Measurements from ENCODE around the gene SYNGR2.
A peak's percentile ranks its signal among the peaks of the same experiment; 100 is the strongest.

SYNGR2 gene

DNA sequence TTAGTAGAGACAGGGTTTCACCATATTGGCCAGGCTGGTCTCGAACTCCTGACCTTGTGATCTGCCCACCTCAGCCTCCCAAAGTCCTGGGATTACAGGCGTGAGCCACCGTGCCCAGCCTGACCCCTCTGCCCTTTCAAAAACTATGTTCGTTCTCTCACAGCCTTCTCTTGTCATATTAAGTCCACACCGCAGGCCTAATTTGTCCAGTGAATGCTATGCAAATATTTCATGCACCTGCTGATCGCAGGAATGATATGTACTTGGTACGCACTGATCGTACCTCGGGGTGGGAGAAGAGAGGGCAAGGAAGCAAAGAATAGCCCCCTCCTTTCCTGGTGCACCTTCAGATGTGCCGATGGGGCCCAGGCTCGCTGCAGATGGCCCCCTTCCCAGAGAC lies 42.7 kb downstream of the SYNGR2 start:
- H3K36me3 Mint-ChIP-seq (ENCODE audit: low read depth) = peaks cover 12% of the 10 kb centered on the region
- H3K27me3 Mint-ChIP-seq (ENCODE audit: low read depth, poor library complexity) = peaks cover 16% of the 10 kb centered on the region
- H3K4me1 Mint-ChIP-seq = peaks cover 13% of the 10 kb centered on the region
- no peak overlapping the region for H3K4me3 Mint-ChIP-seq
- DNase-seq = no peak
- no peaks in the 10 kb centered on the region for H3K9me3 Mint-ChIP-seq
- no peak overlapping the region for H3K27ac Mint-ChIP-seq
- TF ChIP-seq, protein P1, sequence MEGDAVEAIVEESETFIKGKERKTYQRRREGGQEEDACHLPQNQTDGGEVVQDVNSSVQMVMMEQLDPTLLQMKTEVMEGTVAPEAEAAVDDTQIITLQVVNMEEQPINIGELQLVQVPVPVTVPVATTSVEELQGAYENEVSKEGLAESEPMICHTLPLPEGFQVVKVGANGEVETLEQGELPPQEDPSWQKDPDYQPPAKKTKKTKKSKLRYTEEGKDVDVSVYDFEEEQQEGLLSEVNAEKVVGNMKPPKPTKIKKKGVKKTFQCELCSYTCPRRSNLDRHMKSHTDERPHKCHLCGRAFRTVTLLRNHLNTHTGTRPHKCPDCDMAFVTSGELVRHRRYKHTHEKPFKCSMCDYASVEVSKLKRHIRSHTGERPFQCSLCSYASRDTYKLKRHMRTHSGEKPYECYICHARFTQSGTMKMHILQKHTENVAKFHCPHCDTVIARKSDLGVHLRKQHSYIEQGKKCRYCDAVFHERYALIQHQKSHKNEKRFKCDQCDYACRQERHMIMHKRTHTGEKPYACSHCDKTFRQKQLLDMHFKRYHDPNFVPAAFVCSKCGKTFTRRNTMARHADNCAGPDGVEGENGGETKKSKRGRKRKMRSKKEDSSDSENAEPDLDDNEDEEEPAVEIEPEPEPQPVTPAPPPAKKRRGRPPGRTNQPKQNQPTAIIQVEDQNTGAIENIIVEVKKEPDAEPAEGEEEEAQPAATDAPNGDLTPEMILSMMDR (IDR thresholded peaks at IDR 0.05) = no peak

DNA sequence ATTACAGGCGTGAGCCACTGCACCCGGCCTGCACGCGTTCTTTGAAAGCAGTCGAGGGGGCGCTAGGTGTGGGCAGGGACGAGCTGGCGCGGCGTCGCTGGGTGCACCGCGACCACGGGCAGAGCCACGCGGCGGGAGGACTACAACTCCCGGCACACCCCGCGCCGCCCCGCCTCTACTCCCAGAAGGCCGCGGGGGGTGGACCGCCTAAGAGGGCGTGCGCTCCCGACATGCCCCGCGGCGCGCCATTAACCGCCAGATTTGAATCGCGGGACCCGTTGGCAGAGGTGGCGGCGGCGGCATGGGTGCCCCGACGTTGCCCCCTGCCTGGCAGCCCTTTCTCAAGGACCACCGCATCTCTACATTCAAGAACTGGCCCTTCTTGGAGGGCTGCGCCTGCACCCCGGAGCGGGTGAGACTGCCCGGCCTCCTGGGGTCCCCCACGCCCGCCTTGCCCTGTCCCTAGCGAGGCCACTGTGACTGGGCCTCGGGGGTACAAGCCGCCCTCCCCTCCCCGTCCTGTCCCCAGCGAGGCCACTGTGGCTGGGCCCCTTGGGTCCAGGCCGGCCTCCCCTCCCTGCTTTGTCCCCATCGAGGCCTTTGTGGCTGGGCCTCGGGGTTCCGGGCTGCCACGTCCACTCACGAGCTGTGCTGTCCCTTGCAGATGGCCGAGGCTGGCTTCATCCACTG lies 45.8 kb downstream of the SYNGR2 start, which contains the start of gene BIRC5:
Gene BIRC5, plus strand, starts transcription at position 238 of the 690 bp plus-strand sequence. Its CDS starts 64 bp downstream, at position 302.
- peak within 1 kb of the TSS; percentile 95 for H3K4me3 Mint-ChIP-seq
- peaks cover 25% of the 10 kb centered on the region for H3K4me1 Mint-ChIP-seq
- H3K27ac Mint-ChIP-seq = peak within 1 kb of the TSS; percentile 85
- TF ChIP-seq, protein P1 (IDR thresholded peaks at IDR 0.05) = no peak
- no peaks in the 10 kb centered on the region for H3K9me3 Mint-ChIP-seq
- peak; percentile 95 for DNase-seq
- H3K36me3 Mint-ChIP-seq (ENCODE audit: low read depth) = peaks cover 22% of the 10 kb centered on the region
- H3K27me3 Mint-ChIP-seq (ENCODE audit: low read depth, poor library complexity) = peaks cover 16% of the 10 kb centered on the region

DNA sequence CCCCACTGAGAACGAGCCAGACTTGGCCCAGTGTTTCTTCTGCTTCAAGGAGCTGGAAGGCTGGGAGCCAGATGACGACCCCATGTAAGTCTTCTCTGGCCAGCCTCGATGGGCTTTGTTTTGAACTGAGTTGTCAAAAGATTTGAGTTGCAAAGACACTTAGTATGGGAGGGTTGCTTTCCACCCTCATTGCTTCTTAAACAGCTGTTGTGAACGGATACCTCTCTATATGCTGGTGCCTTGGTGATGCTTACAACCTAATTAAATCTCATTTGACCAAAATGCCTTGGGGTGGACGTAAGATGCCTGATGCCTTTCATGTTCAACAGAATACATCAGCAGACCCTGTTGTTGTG lies 46.3 kb downstream of the SYNGR2 start:
- Mint-ChIP-seq H3K27ac (peak overlapping the region; percentile 85), H3K36me3 (ENCODE audit: low read depth) (peaks cover 27% of the 10 kb centered on the region), H3K4me1 (peaks cover 30% of the 10 kb centered on the region), H3K27me3 (ENCODE audit: low read depth, poor library complexity) (peaks cover 16% of the 10 kb centered on the region), H3K4me3 (peak overlapping the region; percentile 95), H3K9me3 (no peaks in the 10 kb centered on the region)
- DNase-seq = no peak
- TF ChIP-seq, protein P1 (IDR thresholded peaks at IDR 0.05) = no peak

DNA sequence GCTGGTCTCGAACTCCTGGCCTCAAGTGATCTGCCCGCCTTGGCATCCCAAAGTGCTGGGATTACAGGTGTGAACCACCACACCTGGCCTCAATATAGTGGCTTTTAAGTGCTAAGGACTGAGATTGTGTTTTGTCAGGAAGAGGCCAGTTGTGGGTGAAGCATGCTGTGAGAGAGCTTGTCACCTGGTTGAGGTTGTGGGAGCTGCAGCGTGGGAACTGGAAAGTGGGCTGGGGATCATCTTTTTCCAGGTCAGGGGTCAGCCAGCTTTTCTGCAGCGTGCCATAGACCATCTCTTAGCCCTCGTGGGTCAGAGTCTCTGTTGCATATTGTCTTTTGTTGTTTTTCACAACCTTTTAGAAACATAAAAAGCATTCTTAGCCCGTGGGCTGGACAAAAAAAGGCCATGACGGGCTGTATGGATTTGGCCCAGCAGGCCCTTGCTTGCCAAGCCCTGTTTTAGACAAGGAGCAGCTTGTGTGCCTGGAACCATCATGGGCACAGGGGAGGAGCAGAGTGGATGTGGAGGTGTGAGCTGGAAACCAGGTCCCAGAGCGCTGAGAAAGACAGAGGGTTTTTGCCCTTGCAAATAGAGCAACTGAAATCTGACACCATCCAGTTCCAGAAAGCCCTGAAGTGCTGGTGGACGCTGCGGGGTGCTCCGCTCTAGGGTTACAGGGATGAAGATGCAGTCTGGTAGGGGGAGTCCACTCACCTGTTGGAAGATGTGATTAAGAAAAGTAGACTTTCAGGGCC lies 51.2 kb downstream of the SYNGR2 start:
- Mint-ChIP-seq H3K27ac (peak overlapping the region; percentile 96), H3K4me3 (peak overlapping the region; percentile 25), H3K36me3 (ENCODE audit: low read depth) (peaks cover 55% of the 10 kb centered on the region), H3K9me3 (no peaks in the 10 kb centered on the region), H3K27me3 (ENCODE audit: low read depth, poor library complexity) (peaks cover 3% of the 10 kb centered on the region), H3K4me1 (peaks cover 48% of the 10 kb centered on the region)
- peak; percentile 28 for DNase-seq
- TF ChIP-seq, protein P1 (IDR thresholded peaks at IDR 0.05) = no peak

Measured in nephron progenitor cell (in vitro differentiated cells).